Endothelial cell of umbilical vein (primary cell): Measurements from ENCODE around the gene TMEM119. TPM values are rescaled to one million over a fixed set of nuclear protein-coding genes. Genes with fewer than 3 reads are reported as not detected.

Experiments
- BruUV-seq: library from RNA; stranded (reverse); fragments of 400-500 nt; replicated peaks from 2 replicates; lab custom pipeline; 2021; lab: Mats Ljungman, UMichigan
- CTCF ChIA-PET: fragments of 300-600, 350-600 bp; sonication (Branson Sonifier 250); formaldehyde crosslinking; loops from one replicate; lab custom pipeline; 2021; ENCODE audit warnings: antibody characterized with exemption, inconsistent platforms; lab: Charles Lee
- POLR2A ChIA-PET: fragments of 300-600, 350-600 bp; sonication (Branson Sonifier 250); formaldehyde crosslinking; loops from one replicate; lab custom pipeline; 2021; ENCODE audit warnings: antibody characterized with exemption, inconsistent platforms; lab: Charles Lee
- DNase-seq: peaks from one replicate; pipeline ENCODE4 v3.0.0-alpha.2; 2011; ENCODE audit warnings: low read depth, low spot score
- FAIRE-seq: peaks from 2 replicates; lab custom pipeline; 2011; peaks lifted over from hg19 to GRCh38; lab: Jason Lieb, UNC
- H2AFZ ChIP-seq: 2 replicates; pipeline ENCODE4 v1.6.0; 2012; ENCODE audit warnings: low read depth, low read length, control low read depth, inconsistent platforms
- H3K27ac ChIP-seq: 2 replicates; pipeline ENCODE4 v1.5.1; 2011; ENCODE audit warnings: low read depth, mild to moderate bottlenecking, control low read depth, low read length, moderate library complexity; ENCODE audit not compliant: insufficient read depth
- H3K27me3 ChIP-seq, 2 experiments: 2 replicates each; pipeline versions ENCODE4 v1.6.0 to v1.6.1; 2011; ENCODE audit warnings: low read length in 2 of 2, mixed read lengths in 1 of 2; ENCODE audit not compliant: control insufficient read depth in 2 of 2, insufficient read depth in 2 of 2
- H3K36me3 ChIP-seq, 2 experiments: 2 replicates in 1 of 2; 3 replicates in 1 of 2; pipeline ENCODE4 v1.5.1; 2011; ENCODE audit warnings: low read length in 2 of 2, mild to moderate bottlenecking in 1 of 2, moderate library complexity in 1 of 2; ENCODE audit not compliant: control insufficient read depth in 2 of 2, insufficient read depth in 2 of 2; ENCODE audit errors: extremely low read depth in 1 of 2
- H3K4me1 ChIP-seq: 3 replicates; pipeline ENCODE4 v1.5.1; 2011; ENCODE audit warnings: mild to moderate bottlenecking, low read length; ENCODE audit not compliant: control insufficient read depth, insufficient read depth; ENCODE audit errors: extremely low read depth
- H3K4me2 ChIP-seq: 2 replicates; pipeline ENCODE4 v1.6.1; 2011; ENCODE audit warnings: low read length, control low read depth, mixed read lengths; ENCODE audit not compliant: insufficient read depth
- H3K4me3 ChIP-seq, 3 experiments: fragments of 200-600 bp in 1 of 3; sonication (generic), shearing (Covaris generic) in 1 of 3; replicated peaks in 1 of 3; 2 replicates each; pipeline ENCODE4 v1.5.1; 2011 to 2016; ENCODE audit warnings: control low read depth in 3 of 3, low read length in 3 of 3, mild to moderate bottlenecking in 2 of 3, inconsistent platforms in 1 of 3, low read depth in 1 of 3, moderate library complexity in 1 of 3; ENCODE audit not compliant: insufficient read depth in 1 of 3
- H3K79me2 ChIP-seq: 2 replicates; pipeline ENCODE4 v1.6.0; 2012; ENCODE audit warnings: low read length, inconsistent platforms; ENCODE audit not compliant: control insufficient read depth, insufficient read depth
- H3K9ac ChIP-seq: replicated peaks from 2 replicates; pipeline ENCODE3; 2011; ENCODE audit warnings: low read length, control low read depth; ENCODE audit not compliant: insufficient read depth; ENCODE audit errors: extremely low read depth
- H3K9me1 ChIP-seq: replicated peaks from 3 replicates; pipeline ENCODE4 v1.6.0; 2011; ENCODE audit warnings: mild to moderate bottlenecking, low read length; ENCODE audit not compliant: control insufficient read depth, insufficient read depth; ENCODE audit errors: extremely low read depth
- H3K9me3 ChIP-seq: replicated peaks from 2 replicates; pipeline ENCODE4 v1.5.1; 2012; ENCODE audit warnings: low read length, inconsistent platforms; ENCODE audit not compliant: control insufficient read depth, insufficient read depth
- H4K20me1 ChIP-seq: replicated peaks from 2 replicates; pipeline ENCODE3; 2011; ENCODE audit warnings: mild to moderate bottlenecking, low read length; ENCODE audit not compliant: control insufficient read depth, insufficient read depth; ENCODE audit errors: extremely low read depth
- EZH2 ChIP-seq: IDR thresholded peaks from 2 replicates; pipeline ENCODE4 v1.6.1; 2012; ENCODE audit warnings: borderline replicate concordance, low read depth, mild to moderate bottlenecking, moderate library complexity, low read length, inconsistent platforms; ENCODE audit not compliant: severe bottlenecking
- FOS ChIP-seq: IDR thresholded peaks from 2 replicates; pipeline ENCODE4 v1.6.1; 2011; ENCODE audit warnings: mild to moderate bottlenecking, low read length, moderate library complexity, borderline replicate concordance; ENCODE audit not compliant: insufficient read depth
- GATA2 ChIP-seq: IDR thresholded peaks from 2 replicates; pipeline ENCODE4 v1.7.0; 2011; ENCODE audit warnings: low read depth, mild to moderate bottlenecking, moderate library complexity, mixed read lengths, low read length; ENCODE audit not compliant: insufficient read length, insufficient read depth
- JUN ChIP-seq: IDR thresholded peaks from 2 replicates; pipeline ENCODE4 v1.6.1; 2011; ENCODE audit warnings: borderline replicate concordance, low read depth; ENCODE audit not compliant: insufficient read length, insufficient read depth
- POLR2A ChIP-seq: IDR thresholded peaks from 2 replicates; pipeline ENCODE4 v1.6.1; 2012; ENCODE audit warnings: low read depth, mild to moderate bottlenecking, control low read depth, low read length
- POLR2AphosphoS5 ChIP-seq: IDR thresholded peaks from 2 replicates; pipeline ENCODE4 v1.6.1; 2012; ENCODE audit warnings: low read depth, mild to moderate bottlenecking, control low read depth, low read length, moderate library complexity; ENCODE audit not compliant: insufficient read depth
- dilution Hi-C: fragments of 300-500 bp; cut with MboI; formaldehyde crosslinking; loops from one replicate; pipeline ENCODE4 v1.15.0; 2019; ENCODE audit warnings: low sequenced_read_pairs; ENCODE audit not compliant: extremely low pct_ligation_motif_present
- intact Hi-C: fragments of 100-400 bp; cut with micrococcal nuclease; formaldehyde crosslinking; loops from one replicate; pipeline ENCODE4 v1.10.0; 2022
- polyA plus RNA-seq, 4 experiments: library from polyadenylated mRNA; depleted of rRNA in 3 of 4; stranded (reverse) in 3 of 4; unstranded in 1 of 4; fragments of >200 nt; gene quantifications; 2 replicates each; pipeline versions ENCODE4 v1.2.1 to v1.2.3, GENCODE V29; 2011 to 2012; ENCODE audit warnings: missing spikeins in 1 of 4
- total RNA-seq: library from RNA; stranded (reverse); gene quantifications from 2 replicates; pipeline ENCODE4 v1.2.3, GENCODE V29; 2021
- TF ChIP-seq, protein P1 (sequence below): IDR thresholded peaks from 2 replicates; pipeline ENCODE4 v1.6.1; 2011; ENCODE audit not compliant: insufficient read depth, insufficient read length
- TF ChIP-seq, protein P2 (sequence below), 2 donors: IDR thresholded peaks; 1 replicate in 1 of 2; 2 replicates in 1 of 2; pipeline ENCODE4 v1.5.1; 2011; ENCODE audit warnings: low read length in 2 of 2, mild to moderate bottlenecking in 2 of 2, moderate library complexity in 2 of 2, control low read depth in 1 of 2, inconsistent platforms in 1 of 2, low read depth in 1 of 2; ENCODE audit not compliant: insufficient read depth in 1 of 2; ENCODE audit errors: extremely low read depth in 1 of 2

The TMEM119 gene
- total and polyA plus RNA-seq, 2 donors (not counting 3 experiments of a cell fraction or from before 2014, with no cell fraction given): not detected

DNA sequence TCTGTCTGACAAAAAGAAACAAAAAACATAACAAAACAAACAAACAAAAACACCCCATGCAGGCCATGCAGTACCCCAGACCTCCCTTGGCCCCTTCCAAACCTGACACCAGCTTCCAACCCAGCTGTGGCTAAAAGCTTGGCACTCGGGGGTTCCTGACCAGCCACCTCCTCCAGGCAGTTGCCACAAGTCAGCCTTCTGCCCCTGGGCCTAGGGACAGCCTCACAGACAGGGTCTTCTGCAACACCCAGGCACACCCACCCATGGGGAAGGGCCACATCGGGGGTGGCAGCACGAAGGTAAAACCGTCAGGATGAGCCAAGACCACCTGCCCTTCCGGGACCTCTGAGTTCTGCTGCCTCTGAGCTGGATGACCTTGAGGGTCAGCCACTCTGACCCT lies 10.7 kb upstream of the TMEM119 start:
- Histone ChIP-seq H2AFZ (no peak overlapping the region), H3K4me1 (no peaks in the 10 kb centered on the region), H3K9ac (no peak overlapping the region), H3K9me1 (no peaks in the 10 kb centered on the region), H3K9me3 (no peaks in the 10 kb centered on the region), H3K27me3 (no peaks in the 10 kb centered on the region), H3K36me3 (no peaks in the 10 kb centered on the region), H3K4me2 (no peak overlapping the region), H4K20me1 (no peaks in the 10 kb centered on the region), H3K79me2 (no peaks in the 10 kb centered on the region), H3K4me3 (no peak overlapping the region), H3K27ac (no peak overlapping the region)
- FAIRE-seq: no peak
- no TSS peak for BruUV-seq
- ChIA-PET CTCF (interaction anchor here (3.1 kb wide), 1 partner anchor 10 kb away, joined by 15 read pairs; no protein-coding TSS in a partner anchor), POLR2A (no interaction called here)
- DNase-seq: no peak
- TF ChIP-seq, protein P1, sequence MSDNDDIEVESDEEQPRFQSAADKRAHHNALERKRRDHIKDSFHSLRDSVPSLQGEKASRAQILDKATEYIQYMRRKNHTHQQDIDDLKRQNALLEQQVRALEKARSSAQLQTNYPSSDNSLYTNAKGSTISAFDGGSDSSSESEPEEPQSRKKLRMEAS: no peak
- no peak for TF ChIP-seq EZH2
- TF ChIP-seq JUN: no peak
- TF ChIP-seq, protein P2, sequence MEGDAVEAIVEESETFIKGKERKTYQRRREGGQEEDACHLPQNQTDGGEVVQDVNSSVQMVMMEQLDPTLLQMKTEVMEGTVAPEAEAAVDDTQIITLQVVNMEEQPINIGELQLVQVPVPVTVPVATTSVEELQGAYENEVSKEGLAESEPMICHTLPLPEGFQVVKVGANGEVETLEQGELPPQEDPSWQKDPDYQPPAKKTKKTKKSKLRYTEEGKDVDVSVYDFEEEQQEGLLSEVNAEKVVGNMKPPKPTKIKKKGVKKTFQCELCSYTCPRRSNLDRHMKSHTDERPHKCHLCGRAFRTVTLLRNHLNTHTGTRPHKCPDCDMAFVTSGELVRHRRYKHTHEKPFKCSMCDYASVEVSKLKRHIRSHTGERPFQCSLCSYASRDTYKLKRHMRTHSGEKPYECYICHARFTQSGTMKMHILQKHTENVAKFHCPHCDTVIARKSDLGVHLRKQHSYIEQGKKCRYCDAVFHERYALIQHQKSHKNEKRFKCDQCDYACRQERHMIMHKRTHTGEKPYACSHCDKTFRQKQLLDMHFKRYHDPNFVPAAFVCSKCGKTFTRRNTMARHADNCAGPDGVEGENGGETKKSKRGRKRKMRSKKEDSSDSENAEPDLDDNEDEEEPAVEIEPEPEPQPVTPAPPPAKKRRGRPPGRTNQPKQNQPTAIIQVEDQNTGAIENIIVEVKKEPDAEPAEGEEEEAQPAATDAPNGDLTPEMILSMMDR (IDR thresholded peaks at IDR 0.05; ENCODE audit: extremely low read depth in 1 of 2, insufficient read depth in 1 of 2, low read depth in 1 of 2, low read length in 2 of 2): no peak
- TF ChIP-seq POLR2AphosphoS5: no peak
- TF ChIP-seq POLR2A: no peak
- no peak for TF ChIP-seq FOS
- TF ChIP-seq GATA2: no peak
- intact Hi-C loops: no loop called here
- dilution Hi-C loops: no loop called here
